Heart left ventricle (tissue), 16 donors: ENCODE results near the gene ACADVL. TPM values are rescaled to one million over a fixed set of nuclear protein-coding genes. Genes with fewer than 3 reads are reported as not detected.

Experiments used
- ATAC-seq, 4 donors: fragments of 200-7000 bp; cut with Tn5 transposase; one replicate each; pipeline ENCODE4 v1.9.1; 2020 to 2022; ENCODE audit warnings: moderate library complexity in 4 of 4, mild to moderate bottlenecking in 3 of 4, moderate number of reproducible peaks in 1 of 4
- DNase-seq, 5 donors: peaks; one replicate each; pipeline ENCODE4 v3.0.0-alpha.2; 2020
- H3K27ac ChIP-seq, 12 donors: fragments of 200-600 bp; sonication (generic) in 4 of 12; one replicate each; pipeline versions ENCODE4 v1.5.0 to v1.8.0; 2016 to 2022; ENCODE audit warnings: mild to moderate bottlenecking in 2 of 12
- H3K27me3 ChIP-seq, 9 donors: fragments of 200-600 bp; sonication (generic) in 2 of 9; one replicate each; pipeline versions ENCODE4 v1.5.1 to v1.8.0; 2016 to 2022; ENCODE audit warnings: mild to moderate bottlenecking in 3 of 9
- H3K36me3 ChIP-seq, 9 donors: fragments of 200-600 bp; sonication (generic) in 2 of 9; one replicate each; pipeline versions ENCODE4 v1.5.0 to v1.8.0; 2018 to 2022; ENCODE audit warnings: mild to moderate bottlenecking in 2 of 9
- H3K4me1 ChIP-seq, 12 donors: fragments of 200-600 bp; sonication (generic) in 4 of 12; one replicate each; pipeline versions ENCODE4 v1.5.0 to v1.8.0; 2016 to 2022; ENCODE audit warnings: mild to moderate bottlenecking in 3 of 12
- H3K4me3 ChIP-seq, 12 donors: fragments of 200-600 bp; sonication (generic) in 4 of 12; one replicate each; pipeline versions ENCODE4 v1.5.0 to v1.8.0; 2017 to 2022; ENCODE audit warnings: mild to moderate bottlenecking in 9 of 12, moderate library complexity in 4 of 12
- H3K9me3 ChIP-seq, 12 donors: fragments of 200-600 bp; sonication (generic) in 4 of 12; one replicate each; pipeline versions ENCODE4 v1.5.0 to v1.8.0; 2016 to 2022; ENCODE audit warnings: mild to moderate bottlenecking in 1 of 12
- CTCF ChIP-seq, 12 donors: fragments of 200-600 bp; sonication (generic) in 4 of 12; IDR thresholded peaks; one replicate each; pipeline versions ENCODE4 v1.5.0 to v1.8.0; 2018 to 2022; ENCODE audit warnings: antibody characterized with exemption in 12 of 12, mild to moderate bottlenecking in 5 of 12
- POLR2A ChIP-seq, 2 donors: fragments of 450-650 bp; IDR thresholded peaks; one replicate each; pipeline ENCODE4 v1.6.1; 2017; ENCODE audit warnings: antibody characterized with exemption in 2 of 2, mild to moderate bottlenecking in 2 of 2, moderate library complexity in 2 of 2
- WGBS, 4 donors: extraction: QIAGEN DNeasy Blood & Tissue Kit in 2 of 4; methylation state at CpG; one replicate each; pipeline versions ENCODE4 v1.1.5 to v1.1.7; 2013 to 2018; 5-methylcytosine and 5-hydroxymethylcytosine counted together
- intact Hi-C, 10 donors: fragments of 100-400 bp; cut with DNase I; formaldehyde crosslinking; loops; one replicate each; pipeline versions ENCODE4 v1.11.1 to v1.14.2; 2022
- polyA plus RNA-seq, 2 donors: library from polyadenylated mRNA; stranded (reverse); fragments of 200-250 nt; gene quantifications; one replicate each; pipeline ENCODE4 v1.2.3, GENCODE V29; 2013
- total RNA-seq, 9 donors: library from RNA; depleted of rRNA in 2 of 9; stranded (reverse); fragments of >200 nt in 2 of 9; fragmentation: NEBNext Ultra II Directional in 3 of 9; extraction: Animal tissue kit (Norgen Biotek cat#: 25700) in 3 of 9; gene quantifications; one replicate each; pipeline versions ENCODE4 v1.1.0 to v1.2.4, GENCODE V29; 2016 to 2023
- donor health status: ischemic (EF 13 %, LVEDD 7.1; RV severe dilation, severe dysfunction).
- donor health status: healthy with polysubstance abuse.
- donor health status: DM: no; HTN: yes; CAD: no.
- donor health status: DM: no; HTN: no; CAD: no.
- donor health status: ischemic (EF 25% LVEDD 6.9; RV normal size, moderate dysfunction).
- donor health status: ischemic (EF 25% LVEDD 5.7; RV mildly dilated, moderate dysfunction).
- donor health status: healthy.
- donor health status: DM: yes; HTN: yes; CAD: no.
- donor health status: ischemic (EF 35%, LVEDD 5.7; RV mildly dilated, moderate dysfunction).
- donor health status: nonischemic (EF 11% LVEDD 7.7; RV severe dilation, severe dysfunction).
- donor health status: DM: yes; HTN: yes; CAD: no.
- donor health status: PGD.
- donor health status: ischemic (EF 29% LVEDD 5.4; RV normal size, mild dysfunction).
- donor health status: nonischemic (EF 23%, LVEDD 6.1; RV moderate dilation, normal function).

Gene ACADVL
- total and polyA plus RNA-seq, 11 donors, result 601 to 2,758 (median 1,385) TPM

GRCh38 chr17:7219229-7219811 is 418 bp upstream of the ACADVL start:
- no peak for DNase-seq
- WGBS, 4 donors, result 19 to 22% (median 20%) methylated on average over 12 of the region's 12 CpGs
- Histone ChIP-seq H3K27ac (peak overlapping the region; percentile 95 to 100 (median 98)), H3K9me3 (no peaks in the 10 kb centered on the region), H3K36me3 (peaks cover 0 to 37% (median 34%) of the 10 kb centered on the region in 9 donors), H3K4me1 (peaks cover 6 to 91% (median 57%) of the 10 kb centered on the region in 12 donors), H3K27me3 (no peaks in the 10 kb centered on the region), H3K4me3 (peak overlapping the region; percentile 69 to 100 (median 96))
- intact Hi-C loops, result loop anchor here in 1 of 10 donors (5.0 kb wide), 1 partner anchor 88 kb away; the partner anchor contains the start of gene EIF5A
- no peak for TF ChIP-seq CTCF (IDR thresholded peaks at IDR 0.05)
- no peak for TF ChIP-seq POLR2A (IDR thresholded peaks at IDR 0.05)
- no peak for ATAC-seq

DNA sequence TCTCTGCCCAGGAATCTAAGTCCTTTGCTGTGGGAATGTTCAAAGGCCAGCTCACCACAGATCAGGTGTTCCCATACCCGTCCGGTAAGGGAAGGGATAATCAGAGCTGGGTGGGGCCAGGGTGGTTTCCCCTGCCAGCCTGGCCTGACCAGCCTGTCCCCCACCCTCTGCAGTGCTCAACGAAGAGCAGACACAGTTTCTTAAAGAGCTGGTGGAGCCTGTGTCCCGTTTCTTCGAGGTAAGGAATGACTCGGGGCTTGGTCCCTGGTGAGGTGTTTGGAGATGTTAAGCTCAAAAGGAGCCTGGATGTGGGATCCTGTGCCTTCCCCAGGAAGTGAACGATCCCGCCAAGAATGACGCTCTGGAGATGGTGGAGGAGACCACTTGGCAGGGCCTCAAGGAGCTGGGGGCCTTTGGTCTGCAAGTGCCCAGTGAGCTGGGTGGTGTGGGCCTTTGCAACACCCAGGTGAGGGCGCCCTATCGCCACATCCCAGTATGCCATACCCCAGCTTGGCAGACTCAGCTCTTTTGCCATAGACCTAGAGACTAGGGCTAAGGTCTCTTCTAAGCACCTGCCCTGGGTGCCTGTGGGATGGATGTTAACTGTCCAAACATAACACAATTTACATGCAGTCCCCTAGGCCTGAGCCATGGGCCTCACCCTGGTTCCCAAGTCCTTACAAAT is 997 bp downstream of the ACADVL start:
- H3K27ac ChIP-seq, result peak overlapping the region; percentile 95 to 100 (median 98)
- H3K9me3 ChIP-seq, result no peaks in the 10 kb centered on the region
- no peaks in the 10 kb centered on the region for H3K27me3 ChIP-seq
- 20 to 30% (median 28%) methylated on average over 10 to 11 of the region's 11 CpGs for WGBS, 4 donors
- intact Hi-C loops, result loop anchor here in 1 of 10 donors (2.0 kb wide), 1 partner anchor 16 kb away; no protein-coding TSS in a partner anchor
- TF ChIP-seq CTCF (IDR thresholded peaks at IDR 0.05), result peak in 8 of 12 donors; percentile 12 to 47 (median 36)
- no peak for TF ChIP-seq POLR2A (IDR thresholded peaks at IDR 0.05)
- H3K4me1 ChIP-seq, result peaks cover 6 to 89% (median 46%) of the 10 kb centered on the region in 12 donors
- ATAC-seq (peak; percentile 3 to 25 (median 8)), DNase-seq (peak; percentile 60 to 67 (median 64))
- H3K4me3 ChIP-seq, result peak overlapping the region; percentile 69 to 100 (median 96)
- peaks cover 0 to 51% (median 49%) of the 10 kb centered on the region in 9 donors for H3K36me3 ChIP-seq

GRCh38 chr17:7221278-7222092 is 1.7 kb downstream of the ACADVL start:
- intact Hi-C loops, result loop anchor here in 1 of 10 donors (2.0 kb wide), 1 partner anchor 15 kb away; no protein-coding TSS in a partner anchor
- H3K4me3 ChIP-seq, result peak overlapping the region in 10 of 12 donors; percentile 69 to 100 (median 96)
- H3K4me1 ChIP-seq, result peaks cover 6 to 81% (median 43%) of the 10 kb centered on the region in 12 donors
- H3K9me3 ChIP-seq, result no peaks in the 10 kb centered on the region
- 67 to 75% (median 71%) methylated on average over 10 of the region's 10 CpGs for WGBS, 4 donors
- H3K27ac ChIP-seq, result peak overlapping the region in 10 of 12 donors; percentile 95 to 100 (median 99)
- ATAC-seq, result no peak
- peak in 1 of 5 donors; percentile 17 for DNase-seq
- H3K27me3 ChIP-seq, result no peaks in the 10 kb centered on the region
- H3K36me3 ChIP-seq, result peaks cover 0 to 59% (median 56%) of the 10 kb centered on the region in 9 donors
- no peak for TF ChIP-seq POLR2A (IDR thresholded peaks at IDR 0.05)
- no peak for TF ChIP-seq CTCF (IDR thresholded peaks at IDR 0.05)
